ENCODE results near the gene CANX.

DNA sequence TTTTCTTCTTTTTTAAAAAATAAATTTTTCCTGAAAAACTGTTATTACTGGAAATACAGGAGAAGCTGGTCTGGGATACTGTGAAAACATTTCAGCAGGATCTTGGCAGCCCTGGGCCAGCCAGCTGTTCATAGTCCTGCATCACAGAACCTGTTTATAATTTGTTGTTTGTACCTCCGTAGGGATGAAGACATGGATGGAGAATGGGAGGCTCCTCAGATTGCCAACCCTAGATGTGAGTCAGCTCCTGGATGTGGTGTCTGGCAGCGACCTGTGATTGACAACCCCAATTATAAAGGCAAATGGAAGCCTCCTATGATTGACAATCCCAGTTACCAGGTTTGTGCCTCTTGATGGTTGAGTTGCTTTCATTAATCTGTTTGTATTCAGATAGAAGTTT, 21.5 kb downstream of the CANX start:
- TF ChIP-seq, protein P1, sequence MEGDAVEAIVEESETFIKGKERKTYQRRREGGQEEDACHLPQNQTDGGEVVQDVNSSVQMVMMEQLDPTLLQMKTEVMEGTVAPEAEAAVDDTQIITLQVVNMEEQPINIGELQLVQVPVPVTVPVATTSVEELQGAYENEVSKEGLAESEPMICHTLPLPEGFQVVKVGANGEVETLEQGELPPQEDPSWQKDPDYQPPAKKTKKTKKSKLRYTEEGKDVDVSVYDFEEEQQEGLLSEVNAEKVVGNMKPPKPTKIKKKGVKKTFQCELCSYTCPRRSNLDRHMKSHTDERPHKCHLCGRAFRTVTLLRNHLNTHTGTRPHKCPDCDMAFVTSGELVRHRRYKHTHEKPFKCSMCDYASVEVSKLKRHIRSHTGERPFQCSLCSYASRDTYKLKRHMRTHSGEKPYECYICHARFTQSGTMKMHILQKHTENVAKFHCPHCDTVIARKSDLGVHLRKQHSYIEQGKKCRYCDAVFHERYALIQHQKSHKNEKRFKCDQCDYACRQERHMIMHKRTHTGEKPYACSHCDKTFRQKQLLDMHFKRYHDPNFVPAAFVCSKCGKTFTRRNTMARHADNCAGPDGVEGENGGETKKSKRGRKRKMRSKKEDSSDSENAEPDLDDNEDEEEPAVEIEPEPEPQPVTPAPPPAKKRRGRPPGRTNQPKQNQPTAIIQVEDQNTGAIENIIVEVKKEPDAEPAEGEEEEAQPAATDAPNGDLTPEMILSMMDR (IDR thresholded peaks at IDR 0.05): no peak
- TF ChIP-seq EP300 (IDR thresholded peaks at IDR 0.05) (no peak), NPAS2 (CRISPR knock-in tag; IDR thresholded peaks at IDR 0.05; ENCODE audit: borderline replicate concordance) (no peak), SMC3 (IDR thresholded peaks at IDR 0.05) (no peak), POLR2A (IDR thresholded peaks at IDR 0.05; ENCODE audit: low read length) (no peak), CHD4 (IDR thresholded peaks at IDR 0.05; ENCODE audit: borderline replicate concordance) (no peak), BHLHE40 (IDR thresholded peaks at IDR 0.05; ENCODE audit: low read depth, low read length) (no peak), CBX2 (IDR thresholded peaks at IDR 0.05; ENCODE audit: borderline replicate concordance, low read depth) (no peak), ZSCAN20 (CRISPR knock-in tag; IDR thresholded peaks at IDR 0.05) (no peak), MYC (IDR thresholded peaks at IDR 0.05; ENCODE audit: borderline replicate concordance, low read length) (no peak), POLR2AphosphoS2 (conservative IDR thresholded peaks at IDR 0.05; ENCODE audit: low read length) (no peak)
- TF ChIP-seq, protein P2, sequence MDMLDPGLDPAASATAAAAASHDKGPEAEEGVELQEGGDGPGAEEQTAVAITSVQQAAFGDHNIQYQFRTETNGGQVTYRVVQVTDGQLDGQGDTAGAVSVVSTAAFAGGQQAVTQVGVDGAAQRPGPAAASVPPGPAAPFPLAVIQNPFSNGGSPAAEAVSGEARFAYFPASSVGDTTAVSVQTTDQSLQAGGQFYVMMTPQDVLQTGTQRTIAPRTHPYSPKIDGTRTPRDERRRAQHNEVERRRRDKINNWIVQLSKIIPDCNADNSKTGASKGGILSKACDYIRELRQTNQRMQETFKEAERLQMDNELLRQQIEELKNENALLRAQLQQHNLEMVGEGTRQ (IDR thresholded peaks at IDR 0.05): no peak
- TF ChIP-seq, protein P3, sequence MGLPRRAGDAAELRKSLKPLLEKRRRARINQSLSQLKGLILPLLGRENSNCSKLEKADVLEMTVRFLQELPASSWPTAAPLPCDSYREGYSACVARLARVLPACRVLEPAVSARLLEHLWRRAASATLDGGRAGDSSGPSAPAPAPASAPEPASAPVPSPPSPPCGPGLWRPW (IDR thresholded peaks at IDR 0.05): no peak
